Prostate gland (tissue), 2 donors: ENCODE results near the gene TMEM50B. TPM values are rescaled to one million over a fixed set of nuclear protein-coding genes. Genes with fewer than 3 reads are reported as not detected.
A peak's percentile ranks its signal among the peaks of the same experiment; 100 is the strongest.

Experiments
- DNase-seq: peaks from one replicate; pipeline ENCODE4 v3.0.0-alpha.2; 2019; ENCODE audit warnings: low spot score
- H3K27ac ChIP-seq, 2 donors: fragments of 200-600 bp; sonication (generic); 2 replicates each; pipeline ENCODE4 v1.5.1; 2017 to 2019
- H3K27me3 ChIP-seq: fragments of 200-600 bp; sonication (generic); replicated peaks from 2 replicates; pipeline ENCODE4 v1.5.1; 2019; ENCODE audit not compliant: insufficient read depth
- H3K36me3 ChIP-seq, 2 donors: fragments of 200-600 bp; sonication (generic); 1 replicate in 1 of 2; 2 replicates in 1 of 2; pipeline versions ENCODE4 v1.5.1 to v1.8.1; 2017 to 2019
- H3K4me1 ChIP-seq: fragments of 200-600 bp; sonication (generic); replicated peaks from 2 replicates; pipeline ENCODE4 v1.5.1; 2019
- H3K4me3 ChIP-seq, 2 donors: fragments of 200-600 bp; sonication (generic); 2 replicates each; pipeline ENCODE4 v1.5.1; 2017 to 2019
- H3K9me3 ChIP-seq: fragments of 200-600 bp; sonication (generic); 2 replicates; pipeline ENCODE4 v1.5.1; 2017
- CTCF ChIP-seq, 4 experiments: fragments of 200-600 bp in 2 of 4; fragments of 450-650 bp in 2 of 4; sonication (generic) in 2 of 4; IDR thresholded peaks; 1 replicate in 3 of 4; 2 replicates in 1 of 4; pipeline ENCODE4 v1.5.1; 2016 to 2019; ENCODE audit warnings: antibody characterized with exemption in 4 of 4, mild to moderate bottlenecking in 2 of 4, moderate library complexity in 2 of 4
- POLR2A ChIP-seq: fragments of 450-650 bp; IDR thresholded peaks from one replicate; pipeline ENCODE4 v1.6.1; 2016; ENCODE audit warnings: antibody characterized with exemption, mild to moderate bottlenecking
- POLR2AphosphoS5 ChIP-seq: sonication (generic); formaldehyde crosslinking; IDR thresholded peaks from one replicate; pipeline ENCODE4 v1.6.1; 2017; ENCODE audit warnings: antibody characterized with exemption
- WGBS: methylation state at CpG from one replicate; pipeline ENCODE4 v1.1.5; 2018; 5-methylcytosine and 5-hydroxymethylcytosine counted together
- intact Hi-C: fragments of 100-400 bp; cut with DNase I; formaldehyde crosslinking; loops from one replicate; pipeline ENCODE4 v1.14.2; 2022
- total RNA-seq, 2 donors: library from RNA; depleted of rRNA; stranded (reverse); fragments of >200 nt; gene quantifications; one replicate each; pipeline ENCODE4 v1.1.0, GENCODE V29; 2016

TMEM50B gene
- total RNA-seq, 2 donors from 2014 or later, result 65.9 to 67.4 TPM

GRCh38 chr21:33496345-33496744 lies 16.6 kb upstream of the TMEM50B start:
- WGBS, result 60% methylated on average over 7 of the region's 7 CpGs
- no peak overlapping the region for H3K27ac ChIP-seq
- no peak for DNase-seq
- H3K27me3 ChIP-seq, result no peaks in the 10 kb centered on the region
- TF ChIP-seq POLR2AphosphoS5 (no peak), CTCF (IDR thresholded peaks at IDR 0.05) (no peak), POLR2A (no peak)
- no peak overlapping the region for H3K4me3 ChIP-seq
- H3K9me3 ChIP-seq, result no peaks in the 10 kb centered on the region
- intact Hi-C loops, result no loop called here
- H3K4me1 ChIP-seq, result no peaks in the 10 kb centered on the region
- no peaks in the 10 kb centered on the region for H3K36me3 ChIP-seq

- Histone ChIP-seq H3K9me3 (no peaks in the 10 kb centered on the region), H3K4me1 (no peaks in the 10 kb centered on the region), H3K36me3 (no peaks in the 10 kb centered on the region), H3K4me3 (no peak overlapping the region), H3K27me3 (no peaks in the 10 kb centered on the region), H3K27ac (no peak overlapping the region)
- WGBS, result 48% methylated on average over 4 of the region's 4 CpGs
- intact Hi-C loops, result no loop called here
- no peak for DNase-seq
- no peak for TF ChIP-seq POLR2AphosphoS5
- TF ChIP-seq POLR2A, result no peak
- TF ChIP-seq CTCF (IDR thresholded peaks at IDR 0.05), result no peak
Observed at GRCh38 chr21:33495743-33496142, 16.0 kb upstream of the TMEM50B start.

- H3K9me3 ChIP-seq, result no peaks in the 10 kb centered on the region
Observed at GRCh38 chr21:33493756-33494155, 14.0 kb upstream of the TMEM50B start.

GRCh38 chr21:33492571-33492970 lies 12.8 kb upstream of the TMEM50B start:
- Histone ChIP-seq H3K36me3 (no peaks in the 10 kb centered on the region), H3K27ac (no peak overlapping the region), H3K9me3 (no peaks in the 10 kb centered on the region), H3K27me3 (no peaks in the 10 kb centered on the region), H3K4me3 (no peak overlapping the region), H3K4me1 (no peaks in the 10 kb centered on the region)
- intact Hi-C loops, result no loop called here
- no peak for DNase-seq
- 63% methylated on average over 2 of the region's 2 CpGs for WGBS
- TF ChIP-seq CTCF (IDR thresholded peaks at IDR 0.05) (no peak), POLR2AphosphoS5 (no peak), POLR2A (no peak)

More at GRCh38 chr21:33493756-33494155, 14.0 kb upstream of the TMEM50B start:
- Histone ChIP-seq H3K36me3 (no peaks in the 10 kb centered on the region), H3K27me3 (no peaks in the 10 kb centered on the region), H3K4me3 (no peak overlapping the region), H3K4me1 (no peaks in the 10 kb centered on the region), H3K27ac (no peak overlapping the region)
- 89% methylated on average over 3 of the region's 3 CpGs for WGBS
- intact Hi-C loops, result no loop called here
- TF ChIP-seq POLR2A (no peak), CTCF (IDR thresholded peaks at IDR 0.05) (no peak), POLR2AphosphoS5 (no peak)
- no peak for DNase-seq

- Histone ChIP-seq H3K4me3 (peak within 1 kb of the TSS; percentile 59 to 67), H3K36me3 (no peaks in the 10 kb centered on the region), H3K27me3 (no peaks in the 10 kb centered on the region), H3K4me1 (no peaks in the 10 kb centered on the region), H3K9me3 (no peaks in the 10 kb centered on the region), H3K27ac (peak within 1 kb of the TSS; percentile 79 to 82)
- 1% methylated on average over 51 of the region's 52 CpGs for WGBS
- peak; percentile 89 for DNase-seq
- intact Hi-C loops, result no loop called here
- peak; percentile 22 for TF ChIP-seq POLR2A
- TF ChIP-seq POLR2AphosphoS5, result peak; percentile 92
- peak in 1 of 4 experiments; percentile 21 for TF ChIP-seq CTCF (IDR thresholded peaks at IDR 0.05)
Observed at GRCh38 chr21:33491373-33492102, 11.8 kb upstream of the TMEM50B start, which contains the start of gene DNAJC28. Gene DNAJC28 (minus strand): TSS chr21:33491716. CDS start chr21:33489393, 2,323 bp downstream.
